ENCODE measurements around the gene SYCE3. TPM values are rescaled to one million over a fixed set of nuclear protein-coding genes. Genes with fewer than 3 reads are reported as not detected.

Gene SYCE3
- total RNA-seq, 1 donor from 2014 or later: not detected

DNA sequence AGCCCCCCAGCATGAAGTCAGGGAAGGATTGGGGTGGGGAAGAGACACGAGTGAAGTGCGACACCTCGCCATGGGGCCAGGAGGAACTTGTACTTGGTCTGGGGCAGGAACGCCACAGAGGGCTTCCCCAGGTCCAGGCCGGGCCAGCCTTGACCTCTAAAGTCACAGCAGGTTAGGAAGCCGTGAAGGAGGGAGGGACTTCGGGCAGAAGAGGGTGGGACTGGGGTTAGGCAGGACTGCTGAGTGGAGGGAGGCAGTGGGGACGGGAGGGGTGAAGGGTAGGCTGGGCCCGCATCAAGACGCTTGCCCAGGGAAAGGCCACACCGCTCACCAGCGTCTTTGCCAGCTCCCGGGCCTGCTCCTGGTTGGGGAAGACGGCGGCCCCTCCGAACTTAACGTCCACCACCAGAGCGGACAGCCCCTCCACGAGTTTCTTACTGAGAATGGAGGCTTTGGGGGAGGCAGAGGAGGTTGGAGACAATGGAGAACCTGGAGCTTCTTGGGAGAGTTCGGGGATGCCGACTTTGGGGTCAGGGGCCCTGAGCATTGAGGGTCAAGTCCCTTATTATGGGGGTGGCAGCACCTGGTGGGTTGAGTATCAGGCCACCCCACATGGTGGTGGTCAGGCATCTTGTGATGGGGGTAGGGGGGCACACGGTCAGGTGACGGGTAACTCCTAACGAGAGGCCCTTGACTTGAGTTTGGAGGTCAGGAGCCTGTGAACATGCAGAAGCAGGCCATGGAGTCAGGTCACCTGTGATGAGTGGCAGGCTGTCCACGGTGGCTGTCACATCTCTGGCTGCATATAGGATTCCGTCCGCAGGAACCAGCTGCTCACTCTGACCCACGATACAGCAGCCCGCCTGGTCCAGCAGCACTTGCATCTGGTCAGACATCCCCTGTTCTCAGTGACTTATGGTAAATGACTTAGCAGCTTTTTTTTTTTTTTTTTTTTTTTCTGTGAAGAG lies 35.6 kb downstream of the SYCE3 start:
- peak overlapping the region; percentile 33 for H3K27ac Mint-ChIP-seq
- peak overlapping the region; percentile 61 for H3K4me3 Mint-ChIP-seq (ENCODE audit: low read depth)
- no peaks in the 10 kb centered on the region for H3K9me3 Mint-ChIP-seq (ENCODE audit: low read depth)
- H3K4me1 Mint-ChIP-seq (ENCODE audit: low read depth): peaks cover 11% of the 10 kb centered on the region
- peaks cover 4% of the 10 kb centered on the region for H3K36me3 Mint-ChIP-seq (ENCODE audit: insufficient read depth)
- no peak for DNase-seq (ENCODE audit: low spot score, unreplicated experiment)
- TF ChIP-seq, protein P1, sequence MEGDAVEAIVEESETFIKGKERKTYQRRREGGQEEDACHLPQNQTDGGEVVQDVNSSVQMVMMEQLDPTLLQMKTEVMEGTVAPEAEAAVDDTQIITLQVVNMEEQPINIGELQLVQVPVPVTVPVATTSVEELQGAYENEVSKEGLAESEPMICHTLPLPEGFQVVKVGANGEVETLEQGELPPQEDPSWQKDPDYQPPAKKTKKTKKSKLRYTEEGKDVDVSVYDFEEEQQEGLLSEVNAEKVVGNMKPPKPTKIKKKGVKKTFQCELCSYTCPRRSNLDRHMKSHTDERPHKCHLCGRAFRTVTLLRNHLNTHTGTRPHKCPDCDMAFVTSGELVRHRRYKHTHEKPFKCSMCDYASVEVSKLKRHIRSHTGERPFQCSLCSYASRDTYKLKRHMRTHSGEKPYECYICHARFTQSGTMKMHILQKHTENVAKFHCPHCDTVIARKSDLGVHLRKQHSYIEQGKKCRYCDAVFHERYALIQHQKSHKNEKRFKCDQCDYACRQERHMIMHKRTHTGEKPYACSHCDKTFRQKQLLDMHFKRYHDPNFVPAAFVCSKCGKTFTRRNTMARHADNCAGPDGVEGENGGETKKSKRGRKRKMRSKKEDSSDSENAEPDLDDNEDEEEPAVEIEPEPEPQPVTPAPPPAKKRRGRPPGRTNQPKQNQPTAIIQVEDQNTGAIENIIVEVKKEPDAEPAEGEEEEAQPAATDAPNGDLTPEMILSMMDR (IDR thresholded peaks at IDR 0.05; ENCODE audit: unreplicated experiment): no peak
- H3K27me3 Mint-ChIP-seq: peaks cover 18% of the 10 kb centered on the region

- TF ChIP-seq, protein P1 (IDR thresholded peaks at IDR 0.05; ENCODE audit: unreplicated experiment): peak; percentile 69
- H3K36me3 Mint-ChIP-seq (ENCODE audit: insufficient read depth): peaks cover 4% of the 10 kb centered on the region
- no peaks in the 10 kb centered on the region for H3K9me3 Mint-ChIP-seq (ENCODE audit: low read depth)
- H3K27ac Mint-ChIP-seq: peak overlapping the region; percentile 33
- DNase-seq (ENCODE audit: low spot score, unreplicated experiment): peak; percentile 70
- H3K4me1 Mint-ChIP-seq (ENCODE audit: low read depth): peaks cover 11% of the 10 kb centered on the region
- peaks cover 18% of the 10 kb centered on the region for H3K27me3 Mint-ChIP-seq
- H3K4me3 Mint-ChIP-seq (ENCODE audit: low read depth): peak overlapping the region; percentile 61
These were observed 36.4 kb downstream of the SYCE3 start for GRCh38 chr22:50526108-50526833.

- Mint-ChIP-seq H3K4me3 (ENCODE audit: low read depth) (peak overlapping the region; percentile 83), H3K9me3 (ENCODE audit: low read depth) (no peaks in the 10 kb centered on the region)
- TF ChIP-seq, protein P1 (IDR thresholded peaks at IDR 0.05; ENCODE audit: unreplicated experiment): peak; percentile 65
These were observed 36.9 kb downstream of the SYCE3 start for GRCh38 chr22:50525858-50526107.

DNA sequence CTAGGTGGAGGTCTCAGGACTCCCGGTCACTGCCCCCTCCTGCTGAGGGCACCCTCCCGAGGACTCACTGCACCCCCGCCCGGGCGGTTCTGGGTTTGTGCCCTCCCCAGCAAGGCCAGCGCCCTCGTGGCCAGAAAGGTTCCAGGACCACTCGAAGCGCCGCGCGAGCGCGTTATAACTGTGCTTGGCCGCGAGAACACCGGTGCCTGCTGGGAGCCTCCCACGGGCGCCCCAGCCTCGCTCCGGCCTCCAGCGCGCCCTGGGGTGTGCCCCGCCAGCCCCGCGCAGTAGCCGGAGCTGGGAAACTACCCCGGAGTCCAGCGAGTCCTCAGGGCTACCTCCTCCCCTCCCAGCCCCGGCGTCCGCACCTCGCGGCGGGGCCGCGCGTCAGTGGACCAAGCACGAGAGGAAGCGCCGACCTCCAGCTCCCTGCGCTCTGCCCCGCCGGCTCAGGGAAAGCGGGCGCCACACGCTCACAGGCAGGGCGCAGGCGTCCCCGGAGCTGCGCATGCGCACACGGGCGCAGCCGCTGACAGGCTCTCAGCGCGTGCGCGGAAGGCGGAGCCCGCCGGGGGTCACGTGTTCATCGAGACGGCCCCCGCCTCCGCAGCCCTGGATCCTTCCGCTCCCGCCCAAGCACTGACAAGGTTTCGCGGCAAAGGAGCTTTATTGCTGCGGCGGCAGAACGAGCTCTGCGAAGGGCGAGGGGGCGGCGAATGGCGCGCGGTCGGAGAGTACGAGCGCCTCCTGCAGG lies 37.4 kb downstream of the SYCE3 start, which contains the start of gene SCO2:
Gene SCO2, minus strand, starts transcription at position 495 of the 754 bp plus-strand sequence. CDS start 1,187 bp downstream, outside the sequence.
- H3K4me1 Mint-ChIP-seq (ENCODE audit: low read depth): peaks cover 11% of the 10 kb centered on the region
- peak within 1 kb of the TSS; percentile 96 for H3K27ac Mint-ChIP-seq
- TF ChIP-seq, protein P1 (IDR thresholded peaks at IDR 0.05; ENCODE audit: unreplicated experiment): no peak
- DNase-seq (ENCODE audit: low spot score, unreplicated experiment): peak; percentile 95
- peaks cover 4% of the 10 kb centered on the region for H3K36me3 Mint-ChIP-seq (ENCODE audit: insufficient read depth)
- no peaks in the 10 kb centered on the region for H3K9me3 Mint-ChIP-seq (ENCODE audit: low read depth)
- H3K27me3 Mint-ChIP-seq: peaks cover 14% of the 10 kb centered on the region
- H3K4me3 Mint-ChIP-seq (ENCODE audit: low read depth): peak within 1 kb of the TSS; percentile 83

More at GRCh38 chr22:50525858-50526107, 36.9 kb downstream of the SYCE3 start:
- Mint-ChIP-seq H3K4me1 (ENCODE audit: low read depth) (peaks cover 11% of the 10 kb centered on the region), H3K27me3 (peaks cover 14% of the 10 kb centered on the region), H3K36me3 (ENCODE audit: insufficient read depth) (peaks cover 4% of the 10 kb centered on the region), H3K27ac (no peak overlapping the region)
- no peak for DNase-seq (ENCODE audit: low spot score, unreplicated experiment)

Measured in progenitor cell of endocrine pancreas (in vitro differentiated cells).